ENCODE results near the gene COPG2.

COPG2 gene

GRCh38 chr7:130483031-130483430, 185.5 kb downstream of the COPG2 start:
- Histone ChIP-seq H3K36me3 (ENCODE audit: control insufficient read depth in 1 of 2, insufficient read depth in 2 of 2, low read length in 2 of 2) (no peaks in the 10 kb centered on the region), H3K27me3 (ENCODE audit: low read depth, low read length) (no peaks in the 10 kb centered on the region), H3K4me3 (ENCODE audit: low read depth in 1 of 2, low read length in 2 of 2) (no peak overlapping the region), H3K9me3 (ENCODE audit: control insufficient read depth in 1 of 2, low read length in 2 of 2) (peaks cover 0 to under 1% of the 10 kb centered on the region in 2 donors), H3K4me1 (ENCODE audit: control insufficient read depth in 1 of 2, insufficient read depth in 2 of 2, low read length in 2 of 2) (peaks cover 0 to 10% of the 10 kb centered on the region in 2 donors), H3K27ac (ENCODE audit: low read length) (no peak overlapping the region)

DNA sequence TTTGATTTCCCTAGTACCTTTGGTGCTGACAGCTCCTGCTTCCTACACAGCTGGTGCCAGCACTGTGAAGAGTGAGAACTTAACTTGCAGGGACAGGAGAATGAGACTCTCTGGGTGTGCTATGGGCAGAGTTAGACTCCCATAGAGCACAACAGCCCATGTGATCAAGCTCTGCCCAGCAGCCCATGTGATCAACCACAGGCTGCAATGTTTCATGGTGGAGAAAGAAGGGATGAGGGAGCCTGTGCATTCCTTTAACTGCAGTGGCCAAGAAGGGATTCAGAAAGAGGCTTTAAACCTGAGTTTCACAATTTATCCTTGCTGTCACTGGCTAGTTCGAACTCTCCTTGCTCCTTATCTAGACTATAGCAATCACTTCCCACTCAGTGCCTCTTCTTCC, 186.7 kb downstream of the COPG2 start:
- Histone ChIP-seq H3K9me3 (ENCODE audit: control insufficient read depth in 1 of 2, low read length in 2 of 2) (peaks cover 6 to 7% of the 10 kb centered on the region in 2 donors), H3K36me3 (ENCODE audit: control insufficient read depth in 1 of 2, insufficient read depth in 2 of 2, low read length in 2 of 2) (no peaks in the 10 kb centered on the region), H3K4me3 (ENCODE audit: low read depth in 1 of 2, low read length in 2 of 2) (no peak overlapping the region), H3K27me3 (ENCODE audit: low read depth, low read length) (no peaks in the 10 kb centered on the region), H3K27ac (ENCODE audit: low read length) (no peak overlapping the region), H3K4me1 (ENCODE audit: control insufficient read depth in 1 of 2, insufficient read depth in 2 of 2, low read length in 2 of 2) (peaks cover 0 to 10% of the 10 kb centered on the region in 2 donors)

- H3K4me1 ChIP-seq (ENCODE audit: control insufficient read depth in 1 of 2, insufficient read depth in 2 of 2, low read length in 2 of 2): no peaks in the 10 kb centered on the region
- H3K27ac ChIP-seq (ENCODE audit: low read length): no peak overlapping the region
- peaks cover 6 to 7% of the 10 kb centered on the region in 2 donors for H3K9me3 ChIP-seq (ENCODE audit: control insufficient read depth in 1 of 2, low read length in 2 of 2)
- H3K36me3 ChIP-seq (ENCODE audit: control insufficient read depth in 1 of 2, insufficient read depth in 2 of 2, low read length in 2 of 2): no peaks in the 10 kb centered on the region
- no peaks in the 10 kb centered on the region for H3K27me3 ChIP-seq (ENCODE audit: low read depth, low read length)
- no peak overlapping the region for H3K4me3 ChIP-seq (ENCODE audit: low read depth in 1 of 2, low read length in 2 of 2)
These were observed 188.7 kb downstream of the COPG2 start for GRCh38 chr7:130479716-130480400.

DNA sequence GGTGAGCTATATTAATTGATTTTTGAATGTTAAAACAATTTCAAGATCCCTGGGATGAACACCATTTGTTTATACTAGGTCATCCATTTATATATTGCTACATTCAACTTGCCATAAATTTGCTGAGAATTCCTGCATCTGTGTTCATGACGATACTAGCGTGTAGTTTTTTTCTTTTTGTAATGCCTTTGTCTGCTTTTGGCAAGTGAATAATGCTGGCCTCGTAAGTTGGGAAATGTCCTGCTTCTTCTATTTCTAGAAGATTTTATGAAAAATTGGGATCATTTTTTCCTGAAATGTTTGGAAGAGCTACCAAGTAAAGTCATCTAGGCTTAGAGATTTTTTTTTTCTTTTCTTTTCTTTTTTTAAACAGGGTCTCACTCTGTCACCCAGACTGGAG, 189.6 kb downstream of the COPG2 start:
- Histone ChIP-seq H3K9me3 (ENCODE audit: control insufficient read depth in 1 of 2, low read length in 2 of 2) (peaks cover 6 to 7% of the 10 kb centered on the region in 2 donors), H3K4me1 (ENCODE audit: control insufficient read depth in 1 of 2, insufficient read depth in 2 of 2, low read length in 2 of 2) (no peaks in the 10 kb centered on the region), H3K36me3 (ENCODE audit: control insufficient read depth in 1 of 2, insufficient read depth in 2 of 2, low read length in 2 of 2) (no peaks in the 10 kb centered on the region), H3K27ac (ENCODE audit: low read length) (no peak overlapping the region), H3K4me3 (ENCODE audit: low read depth in 1 of 2, low read length in 2 of 2) (no peak overlapping the region), H3K27me3 (ENCODE audit: low read depth, low read length) (no peaks in the 10 kb centered on the region)

DNA sequence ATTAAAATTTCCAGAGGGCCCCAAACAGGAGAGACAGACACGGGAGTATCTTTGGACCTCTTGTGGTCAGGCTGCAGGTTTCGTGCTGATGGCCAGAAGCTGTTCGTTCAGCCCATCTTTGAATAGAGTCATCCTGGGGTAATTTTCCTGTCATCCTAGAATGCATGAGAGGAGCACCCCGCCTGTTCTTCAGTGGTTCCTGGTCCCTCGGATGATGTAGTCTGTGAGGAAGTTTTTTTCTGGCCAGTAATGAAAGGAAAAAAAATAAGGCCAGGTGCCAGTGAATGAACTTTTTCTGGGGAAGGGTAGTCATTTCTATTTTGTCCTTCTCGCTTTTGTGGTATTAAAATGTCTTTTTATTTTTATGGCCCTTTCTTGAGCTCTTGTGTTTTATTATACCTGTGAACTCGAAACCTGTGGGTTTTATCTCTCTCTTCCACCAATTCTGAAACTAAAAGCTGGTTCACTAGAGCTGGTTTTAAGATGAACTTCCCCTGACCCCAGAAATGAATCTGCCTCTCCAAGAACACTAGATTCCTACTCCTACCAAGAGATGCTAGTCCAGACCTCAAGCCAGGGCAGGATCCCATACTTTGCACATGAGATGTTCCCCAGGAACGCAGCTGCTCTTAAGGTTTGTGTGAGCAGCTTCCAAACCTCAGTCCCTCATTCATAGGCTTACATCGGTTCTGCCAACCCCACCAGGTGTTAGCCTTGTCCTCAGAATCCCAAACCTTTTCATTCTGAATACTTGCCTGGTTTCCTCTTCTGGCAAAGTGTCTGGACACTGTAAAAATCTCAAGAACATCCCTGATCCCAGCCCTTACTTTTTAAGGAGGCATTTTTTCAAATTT, 192.0 kb downstream of the COPG2 start:
- Histone ChIP-seq H3K36me3 (ENCODE audit: control insufficient read depth in 1 of 2, insufficient read depth in 2 of 2, low read length in 2 of 2) (no peaks in the 10 kb centered on the region), H3K27ac (ENCODE audit: low read length) (no peak overlapping the region), H3K27me3 (ENCODE audit: low read depth, low read length) (no peaks in the 10 kb centered on the region)

DNA sequence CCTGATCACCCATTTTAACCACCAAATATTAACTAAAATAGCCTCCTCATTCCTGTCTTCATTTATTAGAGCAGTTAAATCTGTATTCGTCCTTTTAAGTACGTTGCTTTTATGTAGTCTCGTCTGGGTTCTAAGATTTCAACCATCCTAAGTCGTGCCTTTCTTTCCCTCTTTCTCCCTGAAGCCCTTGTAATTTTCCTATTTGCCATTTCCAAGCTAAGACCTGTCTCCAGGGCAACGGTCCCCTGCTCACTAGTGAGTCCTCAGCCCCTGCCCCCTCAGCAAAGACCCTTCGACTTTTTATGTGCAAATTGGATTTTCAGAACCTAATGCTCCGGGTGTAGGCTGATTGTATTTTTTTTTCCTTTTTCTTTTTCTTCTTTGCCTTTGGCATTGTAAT, 192.8 kb downstream of the COPG2 start:
- no peaks in the 10 kb centered on the region for H3K36me3 ChIP-seq (ENCODE audit: control insufficient read depth in 1 of 2, insufficient read depth in 2 of 2, low read length in 2 of 2)
- H3K27ac ChIP-seq (ENCODE audit: low read length): no peak overlapping the region
- H3K27me3 ChIP-seq (ENCODE audit: low read depth, low read length): no peaks in the 10 kb centered on the region
- H3K9me3 ChIP-seq (ENCODE audit: control insufficient read depth in 1 of 2, low read length in 2 of 2): peaks cover 6 to 7% of the 10 kb centered on the region in 2 donors
- no peaks in the 10 kb centered on the region for H3K4me1 ChIP-seq (ENCODE audit: control insufficient read depth in 1 of 2, insufficient read depth in 2 of 2, low read length in 2 of 2)
- H3K4me3 ChIP-seq (ENCODE audit: low read depth in 1 of 2, low read length in 2 of 2): no peak overlapping the region

More for the DNA sequence above, 192.0 kb downstream of the COPG2 start:
- Histone ChIP-seq H3K4me3 (ENCODE audit: low read depth in 1 of 2, low read length in 2 of 2) (no peak overlapping the region), H3K4me1 (ENCODE audit: control insufficient read depth in 1 of 2, insufficient read depth in 2 of 2, low read length in 2 of 2) (no peaks in the 10 kb centered on the region), H3K9me3 (ENCODE audit: control insufficient read depth in 1 of 2, low read length in 2 of 2) (peaks cover 6 to 7% of the 10 kb centered on the region in 2 donors)

DNA sequence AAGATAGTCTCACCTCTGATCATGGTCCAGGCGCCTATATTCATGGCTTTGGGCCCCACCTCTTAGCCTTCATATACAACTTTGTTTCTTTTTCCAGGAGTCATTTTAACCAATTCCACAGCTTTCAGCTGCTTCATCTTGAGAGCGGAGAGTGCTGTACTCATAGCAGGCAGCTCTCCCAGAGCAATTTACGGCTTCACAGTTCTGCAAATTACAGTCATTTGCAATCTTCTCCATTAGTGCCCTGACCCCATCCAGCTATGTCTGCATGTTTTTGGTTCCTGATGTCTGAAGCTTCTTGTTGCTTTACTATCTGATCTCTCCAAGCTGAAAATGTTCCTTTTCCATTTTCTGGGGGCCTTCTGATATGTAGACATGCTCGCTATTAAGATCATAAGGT, 194.7 kb downstream of the COPG2 start:
- Histone ChIP-seq H3K36me3 (ENCODE audit: control insufficient read depth in 1 of 2, insufficient read depth in 2 of 2, low read length in 2 of 2) (no peaks in the 10 kb centered on the region), H3K9me3 (ENCODE audit: control insufficient read depth in 1 of 2, low read length in 2 of 2) (peaks cover 6 to 7% of the 10 kb centered on the region in 2 donors), H3K27me3 (ENCODE audit: low read depth, low read length) (no peaks in the 10 kb centered on the region), H3K4me1 (ENCODE audit: control insufficient read depth in 1 of 2, insufficient read depth in 2 of 2, low read length in 2 of 2) (no peaks in the 10 kb centered on the region), H3K4me3 (ENCODE audit: low read depth in 1 of 2, low read length in 2 of 2) (no peak overlapping the region), H3K27ac (ENCODE audit: low read length) (no peak overlapping the region)

GRCh38 chr7:130473289-130473688, 195.3 kb downstream of the COPG2 start:
- no peak overlapping the region for H3K27ac ChIP-seq (ENCODE audit: low read length)
- H3K27me3 ChIP-seq (ENCODE audit: low read depth, low read length): no peaks in the 10 kb centered on the region

DNA sequence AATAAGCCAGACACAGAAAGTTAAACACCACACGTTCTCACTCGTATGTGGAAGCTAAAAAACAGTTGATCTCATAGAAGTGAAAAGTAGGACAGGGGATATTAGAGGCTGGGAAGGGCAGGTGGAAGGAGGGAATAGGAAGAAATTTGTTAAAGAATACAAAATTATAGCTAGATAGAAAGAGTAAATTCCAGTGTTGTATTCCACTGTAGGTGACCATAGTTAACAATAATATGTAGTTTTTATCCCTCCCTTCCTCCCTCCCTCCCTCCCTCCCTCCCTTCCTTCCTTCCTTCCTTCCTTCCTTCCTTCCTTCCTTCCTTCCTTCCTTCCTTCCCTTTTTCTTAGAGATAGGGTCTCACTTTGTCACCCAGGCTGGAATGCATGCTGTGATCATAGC, 196.6 kb downstream of the COPG2 start:
- Histone ChIP-seq H3K4me1 (ENCODE audit: control insufficient read depth in 1 of 2, insufficient read depth in 2 of 2, low read length in 2 of 2) (no peaks in the 10 kb centered on the region), H3K9me3 (ENCODE audit: control insufficient read depth in 1 of 2, low read length in 2 of 2) (no peaks in the 10 kb centered on the region)

More at GRCh38 chr7:130473289-130473688, 195.3 kb downstream of the COPG2 start:
- Histone ChIP-seq H3K4me3 (ENCODE audit: low read depth in 1 of 2, low read length in 2 of 2) (no peak overlapping the region), H3K36me3 (ENCODE audit: control insufficient read depth in 1 of 2, insufficient read depth in 2 of 2, low read length in 2 of 2) (no peaks in the 10 kb centered on the region), H3K4me1 (ENCODE audit: control insufficient read depth in 1 of 2, insufficient read depth in 2 of 2, low read length in 2 of 2) (no peaks in the 10 kb centered on the region), H3K9me3 (ENCODE audit: control insufficient read depth in 1 of 2, low read length in 2 of 2) (peaks cover 6 to 7% of the 10 kb centered on the region in 2 donors)

GRCh38 chr7:130468612-130469011, 199.9 kb downstream of the COPG2 start:
- Histone ChIP-seq H3K36me3 (ENCODE audit: control insufficient read depth in 1 of 2, insufficient read depth in 2 of 2, low read length in 2 of 2) (no peaks in the 10 kb centered on the region), H3K4me3 (ENCODE audit: low read depth in 1 of 2, low read length in 2 of 2) (no peak overlapping the region), H3K27me3 (ENCODE audit: low read depth, low read length) (no peaks in the 10 kb centered on the region), H3K9me3 (ENCODE audit: control insufficient read depth in 1 of 2, low read length in 2 of 2) (no peaks in the 10 kb centered on the region), H3K4me1 (ENCODE audit: control insufficient read depth in 1 of 2, insufficient read depth in 2 of 2, low read length in 2 of 2) (no peaks in the 10 kb centered on the region), H3K27ac (ENCODE audit: low read length) (no peak overlapping the region)

More for the DNA sequence above, 196.6 kb downstream of the COPG2 start:
- H3K36me3 ChIP-seq (ENCODE audit: control insufficient read depth in 1 of 2, insufficient read depth in 2 of 2, low read length in 2 of 2): no peaks in the 10 kb centered on the region
- no peak overlapping the region for H3K27ac ChIP-seq (ENCODE audit: low read length)
- no peaks in the 10 kb centered on the region for H3K27me3 ChIP-seq (ENCODE audit: low read depth, low read length)
- H3K4me3 ChIP-seq (ENCODE audit: low read depth in 1 of 2, low read length in 2 of 2): no peak overlapping the region

GRCh38 chr7:130463553-130464434, 204.8 kb downstream of the COPG2 start:
- H3K36me3 ChIP-seq (ENCODE audit: control insufficient read depth in 1 of 2, insufficient read depth in 2 of 2, low read length in 2 of 2): no peaks in the 10 kb centered on the region
- H3K27ac ChIP-seq (ENCODE audit: low read length): no peak overlapping the region
- H3K9me3 ChIP-seq (ENCODE audit: control insufficient read depth in 1 of 2, low read length in 2 of 2): peaks cover 0 to 6% of the 10 kb centered on the region in 2 donors

More at GRCh38 chr7:130463553-130464434, 204.8 kb downstream of the COPG2 start:
- no peaks in the 10 kb centered on the region for H3K4me1 ChIP-seq (ENCODE audit: control insufficient read depth in 1 of 2, insufficient read depth in 2 of 2, low read length in 2 of 2)
- no peak overlapping the region for H3K4me3 ChIP-seq (ENCODE audit: low read depth in 1 of 2, low read length in 2 of 2)
- H3K27me3 ChIP-seq (ENCODE audit: low read depth, low read length): no peaks in the 10 kb centered on the region
